Immature natural killer cell (primary cell): ENCODE results near the gene STX1A. TPM values are rescaled to one million over a fixed set of nuclear protein-coding genes. Genes with fewer than 3 reads are reported as not detected.
A peak's percentile ranks its signal among the peaks of the same experiment; 100 is the strongest.
"Not testable (repeated sequence)": the region's sequence is repeated elsewhere in the genome, so short reads cannot be mapped to it uniquely, and the experiment has no call there.

Experiments
- DNase-seq, 3 donors: peaks; one replicate each; pipeline ENCODE4 v3.0.0; 2022; ENCODE audit warnings: mixed read lengths in 1 of 3
- H3K27ac Mint-ChIP-seq, 6 donors: one replicate each; pipeline ENCODE4 v1.8.0; 2020; ENCODE audit warnings: mixed read lengths in 6 of 6, mild to moderate bottlenecking in 5 of 6, inconsistent platforms in 4 of 6, moderate library complexity in 3 of 6
- H3K27me3 Mint-ChIP-seq, 3 donors: one replicate each; pipeline ENCODE4 v1.8.0; 2020 to 2021; ENCODE audit warnings: low read depth in 3 of 3, mild to moderate bottlenecking in 3 of 3, mixed read lengths in 3 of 3, moderate library complexity in 3 of 3, inconsistent platforms in 1 of 3
- H3K36me3 Mint-ChIP-seq, 3 donors: one replicate each; pipeline ENCODE4 v1.8.0; 2020; ENCODE audit warnings: mixed read lengths in 3 of 3, inconsistent platforms in 2 of 3, mild to moderate bottlenecking in 2 of 3
- H3K4me1 Mint-ChIP-seq, 2 donors: one replicate each; pipeline ENCODE4 v1.8.0; 2020; ENCODE audit warnings: inconsistent platforms in 2 of 2, mild to moderate bottlenecking in 2 of 2, mixed read lengths in 2 of 2, moderate library complexity in 1 of 2
- H3K4me3 Mint-ChIP-seq, 5 donors: one replicate each; pipeline ENCODE4 v1.8.0; 2020; ENCODE audit warnings: mild to moderate bottlenecking in 5 of 5, mixed read lengths in 5 of 5, inconsistent platforms in 3 of 5, moderate library complexity in 3 of 5
- H3K9me3 Mint-ChIP-seq, 6 donors: one replicate each; pipeline ENCODE4 v1.8.0; 2020; ENCODE audit warnings: mild to moderate bottlenecking in 6 of 6, mixed read lengths in 6 of 6, inconsistent platforms in 4 of 6, moderate library complexity in 3 of 6
- polyA plus RNA-seq, 3 donors: library from polyadenylated mRNA; unstranded; fragments of 300-500 nt; fragmentation: Illumina TruSeq; gene quantifications; one replicate each; pipeline ENCODE4 v1.2.3, GENCODE V29; 2021

STX1A gene
- polyA plus RNA-seq, 3 donors from 2014 or later, result 2.1 to 5.3 (median 4.0) TPM

GRCh38 chr7:73678862-73679261 lies 40.6 kb downstream of the STX1A start:
- H3K9me3 Mint-ChIP-seq, result no peaks in the 10 kb centered on the region

GRCh38 chr7:73676062-73676461 lies 43.4 kb downstream of the STX1A start:
- H3K27me3 Mint-ChIP-seq, H3K9me3 Mint-ChIP-seq, H3K27ac Mint-ChIP-seq, H3K36me3 Mint-ChIP-seq, H3K4me3 Mint-ChIP-seq, DNase-seq: not testable (repeated sequence)
- peaks cover 4 to 11% of the 10 kb centered on the region in 2 donors for H3K4me1 Mint-ChIP-seq

More at GRCh38 chr7:73678862-73679261, 40.6 kb downstream of the STX1A start:
- Mint-ChIP-seq H3K27me3 (peaks cover 7 to 8% (median 7%) of the 10 kb centered on the region in 3 donors), H3K4me3 (no peak overlapping the region), H3K36me3 (peaks cover 0 to 7% (median 4%) of the 10 kb centered on the region in 3 donors), H3K27ac (no peak overlapping the region), H3K4me1 (peaks cover 24 to 27% of the 10 kb centered on the region in 2 donors)
- DNase-seq, result no peak

DNA sequence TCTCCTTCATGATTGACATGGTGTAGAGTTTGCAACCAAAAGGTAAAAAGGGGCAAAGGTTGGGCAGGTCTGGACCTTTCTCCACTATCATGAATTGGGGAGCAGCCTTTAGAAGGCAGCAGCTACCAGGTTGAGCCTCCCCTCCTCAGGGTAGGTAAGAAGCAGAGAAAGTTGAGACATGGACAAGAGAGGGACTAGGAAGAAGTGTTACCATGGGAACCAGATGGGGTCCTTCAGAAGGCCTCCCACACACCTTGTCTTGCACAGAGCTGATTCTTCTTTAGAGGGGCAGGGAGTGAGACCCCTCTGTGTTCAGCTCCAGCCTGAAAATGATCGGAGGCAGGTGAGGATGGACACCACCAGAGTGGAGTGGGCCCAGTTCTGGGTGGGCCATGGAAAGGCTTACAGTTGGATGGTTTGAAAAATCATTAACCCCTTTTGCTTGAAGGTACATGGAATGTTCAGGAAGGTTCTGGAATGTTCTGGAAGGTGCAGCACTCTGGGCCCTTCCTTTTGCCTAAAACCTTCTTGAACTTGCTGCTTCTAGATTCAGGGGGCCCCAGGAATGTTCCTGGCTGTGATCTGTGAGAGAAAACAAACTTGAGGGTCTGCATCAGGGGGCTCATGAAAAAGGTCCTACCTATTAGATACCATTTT lies 44.9 kb downstream of the STX1A start:
- Mint-ChIP-seq H3K4me1 (no peaks in the 10 kb centered on the region), H3K9me3 (no peaks in the 10 kb centered on the region), H3K27me3 (peaks cover 3 to 4% (median 4%) of the 10 kb centered on the region in 3 donors), H3K27ac (no peak overlapping the region), H3K36me3 (peaks cover 0 to 7% (median 0%) of the 10 kb centered on the region in 3 donors), H3K4me3 (no peak overlapping the region)
- no peak for DNase-seq

DNA sequence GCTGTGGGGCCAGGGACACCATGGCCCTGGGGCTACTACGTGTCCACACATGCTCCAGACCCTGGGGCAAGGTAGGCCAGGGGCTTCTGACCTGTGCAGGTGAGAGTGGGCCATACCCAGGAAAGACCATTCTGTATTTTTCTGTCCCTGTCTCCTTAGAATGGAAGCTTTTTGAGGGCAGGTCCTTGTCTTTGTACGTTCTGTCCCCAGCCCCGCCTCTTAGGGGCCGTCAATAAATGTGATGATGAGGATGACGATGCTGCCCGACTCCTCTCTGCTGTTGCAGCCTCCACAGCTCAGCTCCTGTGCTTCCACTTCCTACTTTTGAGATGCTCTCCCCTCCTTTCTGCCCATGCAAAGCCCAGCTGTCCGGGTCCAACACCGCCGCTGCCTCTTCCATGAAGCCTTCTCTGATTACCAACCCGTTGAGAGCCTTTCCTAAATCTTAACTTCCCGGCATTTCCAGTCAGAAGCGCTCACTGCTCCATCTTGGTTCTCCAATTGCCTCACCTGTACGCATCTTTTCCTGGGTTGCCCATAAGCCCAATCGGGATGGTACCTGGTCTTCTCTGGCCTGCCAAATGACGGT lies 47.5 kb downstream of the STX1A start:
- Mint-ChIP-seq H3K4me1 (peaks cover 6 to 10% of the 10 kb centered on the region in 2 donors), H3K36me3 (no peaks in the 10 kb centered on the region), H3K4me3 (no peak overlapping the region), H3K9me3 (no peaks in the 10 kb centered on the region), H3K27ac (no peak overlapping the region), H3K27me3 (peaks cover 5 to 16% (median 15%) of the 10 kb centered on the region in 3 donors)
- DNase-seq, result no peak

- Mint-ChIP-seq H3K9me3 (no peaks in the 10 kb centered on the region), H3K4me3 (no peak overlapping the region), H3K36me3 (no peaks in the 10 kb centered on the region)
Observed at GRCh38 chr7:73671322-73671661, 48.2 kb downstream of the STX1A start.

DNA sequence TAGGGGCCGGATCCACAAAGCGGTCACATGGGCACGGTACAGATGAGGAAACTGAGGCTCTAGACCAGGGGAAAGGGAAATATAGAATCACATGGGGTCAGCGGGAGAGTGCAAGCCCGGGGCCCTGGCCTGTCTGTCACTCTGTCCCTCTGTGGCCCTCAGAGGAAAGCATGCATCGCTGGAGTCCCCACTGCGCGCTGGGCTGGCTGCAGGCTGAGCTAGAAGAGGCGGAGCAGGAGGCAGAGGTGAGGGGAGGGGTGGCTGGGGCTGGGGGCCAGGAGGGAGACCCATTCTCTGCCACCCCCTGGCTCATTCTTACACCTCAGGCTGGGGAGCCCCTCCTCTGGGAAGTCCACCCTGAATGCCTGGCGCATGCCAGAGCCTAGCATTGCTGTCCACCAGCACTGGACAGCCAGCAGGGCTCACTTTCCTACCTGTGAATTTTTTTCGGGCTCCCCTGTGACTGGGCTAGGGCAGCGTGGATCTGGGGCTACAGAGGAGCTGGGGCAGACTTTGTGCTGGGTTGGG lies 49.5 kb downstream of the STX1A start:
- H3K9me3 Mint-ChIP-seq, result peaks cover 0 to 2% (median 0%) of the 10 kb centered on the region in 6 donors
- H3K27ac Mint-ChIP-seq, result no peak overlapping the region
- H3K4me3 Mint-ChIP-seq, result peak overlapping the region in 3 of 5 donors; percentile 13 to 54 (median 15)
- DNase-seq, result no peak
- H3K36me3 Mint-ChIP-seq, result no peaks in the 10 kb centered on the region
- H3K27me3 Mint-ChIP-seq, result peaks cover 10 to 21% (median 20%) of the 10 kb centered on the region in 3 donors
- H3K4me1 Mint-ChIP-seq, result peaks cover 6 to 11% of the 10 kb centered on the region in 2 donors

More at GRCh38 chr7:73671322-73671661, 48.2 kb downstream of the STX1A start:
- Mint-ChIP-seq H3K27ac (no peak overlapping the region), H3K4me1 (peaks cover 6 to 10% of the 10 kb centered on the region in 2 donors), H3K27me3 (peaks cover 5 to 19% (median 16%) of the 10 kb centered on the region in 3 donors)
- DNase-seq, result no peak

GRCh38 chr7:73669288-73669701 lies 50.2 kb downstream of the STX1A start:
- peaks cover 6 to 11% of the 10 kb centered on the region in 2 donors for H3K4me1 Mint-ChIP-seq
- no peak overlapping the region for H3K27ac Mint-ChIP-seq
- no peaks in the 10 kb centered on the region for H3K36me3 Mint-ChIP-seq
- H3K9me3 Mint-ChIP-seq, result peaks cover 0 to 2% (median 0%) of the 10 kb centered on the region in 6 donors
- H3K4me3 Mint-ChIP-seq, result no peak overlapping the region
- H3K27me3 Mint-ChIP-seq, result peaks cover 10 to 24% (median 21%) of the 10 kb centered on the region in 3 donors
- DNase-seq, result no peak

DNA sequence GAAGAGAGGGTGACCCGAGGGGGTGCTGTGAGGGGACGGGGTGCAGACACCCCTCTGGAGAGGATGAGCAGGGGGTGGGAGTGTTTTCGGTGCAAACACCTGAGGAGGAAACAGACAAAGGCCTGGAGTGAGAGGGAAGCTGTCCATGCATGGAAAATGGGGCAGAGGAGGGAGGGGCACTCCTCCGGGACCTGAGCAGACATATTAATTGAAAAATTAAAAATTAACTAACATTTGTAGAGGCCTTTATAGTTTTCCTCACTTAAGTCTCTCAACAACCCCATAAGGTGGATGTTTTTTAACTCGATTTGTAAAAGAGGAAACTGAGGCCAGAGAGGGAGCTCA lies 50.6 kb downstream of the STX1A start:
- Mint-ChIP-seq H3K36me3 (no peaks in the 10 kb centered on the region), H3K4me1 (peaks cover 6 to 11% of the 10 kb centered on the region in 2 donors), H3K27ac (no peak overlapping the region), H3K9me3 (peaks cover 0 to 2% (median 0%) of the 10 kb centered on the region in 6 donors), H3K4me3 (peak overlapping the region; percentile 65 to 83 (median 68)), H3K27me3 (peaks cover 10 to 28% (median 21%) of the 10 kb centered on the region in 3 donors)
- DNase-seq, result no peak

GRCh38 chr7:73668103-73668885 lies 51.2 kb downstream of the STX1A start:
- no peaks in the 10 kb centered on the region for H3K36me3 Mint-ChIP-seq
- H3K9me3 Mint-ChIP-seq, result peaks cover 0 to 2% (median under 1%) of the 10 kb centered on the region in 6 donors
- no peak for DNase-seq
- H3K27me3 Mint-ChIP-seq, result peaks cover 11 to 29% (median 22%) of the 10 kb centered on the region in 3 donors
- peak overlapping the region; percentile 65 to 83 (median 68) for H3K4me3 Mint-ChIP-seq
- H3K4me1 Mint-ChIP-seq, result peaks cover 6 to 11% of the 10 kb centered on the region in 2 donors
- peak overlapping the region in 1 of 6 donors; percentile 11 for H3K27ac Mint-ChIP-seq

GRCh38 chr7:73667344-73668102 lies 51.9 kb downstream of the STX1A start, which contains the start of gene VPS37D:
VPS37D (plus strand) TSS chr7:73667831; CDS start chr7:73667959, 128 bp downstream.
- peaks cover 0 to 9% (median under 1%) of the 10 kb centered on the region in 6 donors for H3K9me3 Mint-ChIP-seq
- peaks cover 6 to 11% of the 10 kb centered on the region in 2 donors for H3K4me1 Mint-ChIP-seq
- H3K4me3 Mint-ChIP-seq, result peak within 1 kb of the TSS; percentile 70 to 83 (median 77)
- H3K36me3 Mint-ChIP-seq, result no peaks in the 10 kb centered on the region
- peak within 1 kb of the TSS in 1 of 6 donors; percentile 11 for H3K27ac Mint-ChIP-seq
- DNase-seq, result peak; percentile 88 to 91 (median 90)
- peaks cover 17 to 33% (median 25%) of the 10 kb centered on the region in 3 donors for H3K27me3 Mint-ChIP-seq

DNA sequence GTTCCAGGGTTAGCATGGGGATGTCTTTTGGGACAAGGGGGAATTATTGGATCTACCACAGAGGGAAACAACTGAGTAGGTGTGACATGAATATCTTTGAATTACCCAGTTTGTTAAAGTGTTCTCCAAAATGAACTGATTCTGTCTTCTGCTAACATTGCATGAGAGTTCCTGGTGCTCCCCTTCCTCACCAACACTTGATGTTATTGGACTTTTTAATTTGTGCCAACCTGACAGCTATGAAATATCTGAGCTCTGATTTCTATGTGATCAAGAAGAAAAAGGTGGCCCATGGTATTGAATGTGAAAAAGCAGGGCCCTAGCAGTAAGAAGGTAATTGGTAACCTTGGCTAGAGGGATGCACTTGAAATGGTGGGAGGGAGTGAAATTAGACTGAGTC lies 56.4 kb downstream of the STX1A start:
- Mint-ChIP-seq H3K9me3 (peaks cover 0 to 9% (median under 1%) of the 10 kb centered on the region in 6 donors), H3K36me3 (no peaks in the 10 kb centered on the region), H3K27me3 (peaks cover 15 to 34% (median 19%) of the 10 kb centered on the region in 3 donors), H3K4me3 (no peak overlapping the region), H3K4me1 (peaks cover 0 to 5% of the 10 kb centered on the region in 2 donors), H3K27ac (no peak overlapping the region)
- no peak for DNase-seq

GRCh38 chr7:73660594-73660993 lies 58.9 kb downstream of the STX1A start:
- not testable (repeated sequence) for DNase-seq, H3K27ac Mint-ChIP-seq, H3K36me3 Mint-ChIP-seq, H3K9me3 Mint-ChIP-seq, H3K4me1 Mint-ChIP-seq, H3K4me3 Mint-ChIP-seq
- H3K27me3 Mint-ChIP-seq, result peaks cover 7 to 26% (median 14%) of the 10 kb centered on the region in 3 donors

DNA sequence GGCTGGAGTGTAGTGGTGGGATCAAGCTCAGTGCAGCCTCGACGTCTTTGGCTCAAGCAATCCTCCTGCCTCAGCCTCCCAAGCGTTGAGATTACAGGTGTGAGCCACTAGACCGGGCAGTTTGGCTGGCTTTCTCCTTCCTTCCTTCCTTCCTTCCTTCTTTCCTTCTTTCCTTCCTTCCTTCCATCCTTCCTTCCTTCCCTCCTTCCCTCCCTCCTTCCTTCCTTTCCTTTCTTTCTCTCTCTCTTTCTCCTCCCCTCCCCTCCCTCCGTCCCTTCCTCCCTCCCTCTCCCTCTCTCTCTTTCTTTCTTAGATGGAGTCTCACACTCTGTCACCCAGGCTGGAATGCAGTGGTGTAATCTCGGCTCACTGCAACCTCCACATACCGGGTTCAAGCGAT lies 59.5 kb downstream of the STX1A start:
- Mint-ChIP-seq H3K9me3 (peaks cover 0 to 7% (median 0%) of the 10 kb centered on the region in 6 donors), H3K27me3 (peaks cover 6 to 26% (median 11%) of the 10 kb centered on the region in 3 donors), H3K36me3 (no peaks in the 10 kb centered on the region), H3K4me3 (no peak overlapping the region), H3K4me1 (no peaks in the 10 kb centered on the region), H3K27ac (no peak overlapping the region)
- no peak for DNase-seq
